Effector memory CD4-positive, alpha-beta T cell (primary cell): Measurements from ENCODE around the gene TRIO.

Source experiments
- DNase-seq, 3 donors: peaks; one replicate each; pipeline ENCODE4 v3.0.0-alpha.2; 2020
- H3K27ac ChIP-seq: 2 replicates; pipeline ENCODE4 v1.7.0; 2013; ENCODE audit warnings: mild to moderate bottlenecking, low read length, moderate library complexity; ENCODE audit not compliant: insufficient read depth, poor library complexity, severe bottlenecking
- H3K27me3 ChIP-seq: replicated peaks from 2 replicates; pipeline ENCODE4 v1.7.0; 2013; ENCODE audit warnings: mild to moderate bottlenecking, low read length; ENCODE audit not compliant: insufficient read depth, control insufficient read depth, poor library complexity, severe bottlenecking
- H3K36me3 ChIP-seq: 2 replicates; pipeline ENCODE4 v1.7.0; 2013; ENCODE audit warnings: mild to moderate bottlenecking, low read length, moderate library complexity; ENCODE audit not compliant: control insufficient read depth, insufficient read depth
- H3K4me1 ChIP-seq: 2 replicates; pipeline ENCODE4 v1.7.0; 2013; ENCODE audit warnings: low read length, mild to moderate bottlenecking; ENCODE audit not compliant: control insufficient read depth, insufficient read depth, poor library complexity, severe bottlenecking
- H3K4me3 ChIP-seq: 2 replicates; pipeline ENCODE4 v1.7.0; 2013; ENCODE audit warnings: low read length, low read depth, mild to moderate bottlenecking; ENCODE audit not compliant: insufficient read depth, poor library complexity, severe bottlenecking
- H3K9me3 ChIP-seq: 2 replicates; pipeline ENCODE4 v1.7.0; 2013; ENCODE audit warnings: mild to moderate bottlenecking, low read length, moderate library complexity; ENCODE audit not compliant: control insufficient read depth

Gene TRIO

DNA sequence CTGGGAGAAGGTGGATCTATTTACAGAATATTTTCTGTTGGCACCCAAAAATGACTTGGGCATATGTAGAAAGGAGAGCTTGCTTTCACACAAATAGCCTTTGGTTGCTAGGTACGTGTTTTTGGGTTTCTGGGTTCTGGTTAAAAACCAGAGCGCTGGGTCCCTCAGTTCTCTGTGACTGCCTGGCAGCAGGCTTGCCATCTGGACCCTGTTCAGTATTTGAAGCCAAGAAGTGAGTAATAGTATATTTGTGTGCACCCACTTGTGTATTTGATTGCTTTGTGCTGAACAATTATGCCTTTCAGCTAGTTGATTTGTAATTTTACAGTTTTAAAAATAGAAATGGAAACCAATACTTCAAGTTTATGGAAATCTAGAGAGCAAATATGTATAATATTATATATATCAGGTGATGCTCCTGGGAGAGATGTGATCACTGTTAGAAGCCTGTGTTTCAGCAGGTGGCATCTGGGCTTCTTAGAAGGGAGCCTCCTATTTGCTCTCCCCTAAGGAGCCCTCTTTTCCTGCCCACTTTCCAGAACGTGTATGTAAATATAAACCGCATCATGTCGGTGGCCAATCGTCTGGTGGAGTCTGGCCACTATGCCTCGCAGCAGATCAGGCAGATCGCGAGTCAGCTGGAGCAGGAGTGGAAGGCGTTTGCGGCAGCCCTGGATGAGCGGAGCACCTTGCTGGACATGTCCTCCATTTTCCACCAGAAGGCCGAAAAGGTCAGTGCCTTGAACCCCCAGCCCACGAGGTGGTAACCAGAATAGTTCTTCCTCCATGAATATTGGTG, 153.6 kb downstream of the TRIO start:
- no peak overlapping the region for H3K27ac ChIP-seq
- no peaks in the 10 kb centered on the region for H3K36me3 ChIP-seq
- DNase-seq = no peak
- no peaks in the 10 kb centered on the region for H3K9me3 ChIP-seq
- H3K4me3 ChIP-seq = no peak overlapping the region
- no peaks in the 10 kb centered on the region for H3K4me1 ChIP-seq
- H3K27me3 ChIP-seq = no peaks in the 10 kb centered on the region

GRCh38 chr5:14297697-14298096, 154.6 kb downstream of the TRIO start:
- Histone ChIP-seq H3K4me3 (no peak overlapping the region), H3K36me3 (no peaks in the 10 kb centered on the region), H3K4me1 (no peaks in the 10 kb centered on the region), H3K9me3 (no peaks in the 10 kb centered on the region), H3K27ac (no peak overlapping the region), H3K27me3 (no peaks in the 10 kb centered on the region)
- no peak for DNase-seq

GRCh38 chr5:14298126-14298847, 155.1 kb downstream of the TRIO start:
- DNase-seq = no peak
- no peak overlapping the region for H3K4me3 ChIP-seq
- no peaks in the 10 kb centered on the region for H3K9me3 ChIP-seq
- no peaks in the 10 kb centered on the region for H3K4me1 ChIP-seq
- H3K27me3 ChIP-seq = no peaks in the 10 kb centered on the region
- no peak overlapping the region for H3K27ac ChIP-seq
- no peaks in the 10 kb centered on the region for H3K36me3 ChIP-seq

GRCh38 chr5:14299666-14300065, 156.5 kb downstream of the TRIO start:
- Histone ChIP-seq H3K4me3 (no peak overlapping the region), H3K27ac (no peak overlapping the region), H3K36me3 (no peaks in the 10 kb centered on the region), H3K27me3 (no peaks in the 10 kb centered on the region), H3K4me1 (no peaks in the 10 kb centered on the region), H3K9me3 (no peaks in the 10 kb centered on the region)
- no peak for DNase-seq

- H3K36me3 ChIP-seq = no peaks in the 10 kb centered on the region
- H3K4me3 ChIP-seq = no peak overlapping the region
- no peak for DNase-seq
- H3K4me1 ChIP-seq = no peaks in the 10 kb centered on the region
- H3K9me3 ChIP-seq = no peaks in the 10 kb centered on the region
- H3K27me3 ChIP-seq = no peaks in the 10 kb centered on the region
- H3K27ac ChIP-seq = no peak overlapping the region
Measured at GRCh38 chr5:14301186-14301585, 158.0 kb downstream of the TRIO start.

- Histone ChIP-seq H3K4me1 (no peaks in the 10 kb centered on the region), H3K27ac (no peak overlapping the region), H3K27me3 (no peaks in the 10 kb centered on the region), H3K4me3 (no peak overlapping the region), H3K9me3 (no peaks in the 10 kb centered on the region), H3K36me3 (no peaks in the 10 kb centered on the region)
- DNase-seq = no peak
Measured at GRCh38 chr5:14302330-14302729, 159.2 kb downstream of the TRIO start.

DNA sequence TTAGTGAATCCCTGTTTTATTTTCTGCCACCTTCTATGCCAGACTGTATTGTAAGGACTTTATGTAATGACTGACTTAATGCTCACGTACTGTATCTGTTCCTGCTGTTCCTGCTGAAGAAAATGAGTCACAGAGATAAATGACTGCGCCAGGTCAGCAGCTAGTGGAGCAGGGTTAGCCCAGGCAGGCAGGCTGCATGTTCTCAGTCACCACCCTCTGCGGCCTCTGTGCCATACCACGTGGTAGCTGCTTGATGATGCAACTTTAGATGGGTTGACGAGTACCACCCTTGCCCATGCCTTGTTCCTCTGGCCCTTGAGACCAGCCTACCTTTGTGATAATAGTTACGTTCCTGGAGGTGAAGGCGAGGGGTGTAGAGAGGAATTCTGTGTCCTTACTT, 161.9 kb downstream of the TRIO start:
- no peak for DNase-seq
- H3K27me3 ChIP-seq = no peaks in the 10 kb centered on the region
- H3K4me3 ChIP-seq = no peak overlapping the region
- no peak overlapping the region for H3K27ac ChIP-seq
- H3K36me3 ChIP-seq = no peaks in the 10 kb centered on the region
- H3K4me1 ChIP-seq = no peaks in the 10 kb centered on the region
- H3K9me3 ChIP-seq = no peaks in the 10 kb centered on the region

- H3K4me3 ChIP-seq = no peak overlapping the region
- no peaks in the 10 kb centered on the region for H3K27me3 ChIP-seq
- no peak overlapping the region for H3K27ac ChIP-seq
- H3K4me1 ChIP-seq = no peaks in the 10 kb centered on the region
- H3K9me3 ChIP-seq = no peaks in the 10 kb centered on the region
- no peak for DNase-seq
- H3K36me3 ChIP-seq = no peaks in the 10 kb centered on the region
Measured at GRCh38 chr5:14306329-14306815, 163.2 kb downstream of the TRIO start.

GRCh38 chr5:14308384-14309154, 165.4 kb downstream of the TRIO start:
- no peaks in the 10 kb centered on the region for H3K27me3 ChIP-seq
- H3K4me1 ChIP-seq = no peaks in the 10 kb centered on the region
- no peaks in the 10 kb centered on the region for H3K9me3 ChIP-seq
- no peaks in the 10 kb centered on the region for H3K36me3 ChIP-seq
- H3K27ac ChIP-seq = no peak overlapping the region
- DNase-seq = no peak
- H3K4me3 ChIP-seq = no peak overlapping the region

DNA sequence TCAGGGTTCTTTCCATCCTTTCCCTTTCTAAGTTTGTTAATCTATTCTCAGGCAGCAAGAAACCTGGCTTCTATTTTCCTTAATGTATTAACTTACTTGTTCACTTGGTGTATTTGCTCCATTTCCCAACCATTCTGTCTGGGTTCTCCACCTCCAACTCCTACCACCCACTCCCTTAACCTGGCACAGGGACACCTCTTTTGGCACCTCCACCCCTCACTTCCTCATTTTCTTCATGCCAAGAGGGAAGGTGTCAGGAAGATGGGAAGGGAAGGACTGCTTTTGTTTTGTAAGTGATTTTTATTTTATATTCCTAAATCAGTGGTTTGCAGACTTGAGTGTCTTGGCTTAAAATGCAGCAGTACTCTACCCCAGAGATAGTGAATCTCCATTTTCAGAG, 166.1 kb downstream of the TRIO start:
- DNase-seq = no peak
- Histone ChIP-seq H3K27ac (no peak overlapping the region), H3K9me3 (no peaks in the 10 kb centered on the region), H3K4me3 (no peak overlapping the region), H3K36me3 (no peaks in the 10 kb centered on the region), H3K27me3 (no peaks in the 10 kb centered on the region), H3K4me1 (no peaks in the 10 kb centered on the region)
